ENCODE measurements around the gene ZNF487.
"Not testable (repeated sequence)": the region's sequence is repeated elsewhere in the genome, so short reads cannot be mapped to it uniquely, and the experiment has no call there.

ZNF487 gene

DNA sequence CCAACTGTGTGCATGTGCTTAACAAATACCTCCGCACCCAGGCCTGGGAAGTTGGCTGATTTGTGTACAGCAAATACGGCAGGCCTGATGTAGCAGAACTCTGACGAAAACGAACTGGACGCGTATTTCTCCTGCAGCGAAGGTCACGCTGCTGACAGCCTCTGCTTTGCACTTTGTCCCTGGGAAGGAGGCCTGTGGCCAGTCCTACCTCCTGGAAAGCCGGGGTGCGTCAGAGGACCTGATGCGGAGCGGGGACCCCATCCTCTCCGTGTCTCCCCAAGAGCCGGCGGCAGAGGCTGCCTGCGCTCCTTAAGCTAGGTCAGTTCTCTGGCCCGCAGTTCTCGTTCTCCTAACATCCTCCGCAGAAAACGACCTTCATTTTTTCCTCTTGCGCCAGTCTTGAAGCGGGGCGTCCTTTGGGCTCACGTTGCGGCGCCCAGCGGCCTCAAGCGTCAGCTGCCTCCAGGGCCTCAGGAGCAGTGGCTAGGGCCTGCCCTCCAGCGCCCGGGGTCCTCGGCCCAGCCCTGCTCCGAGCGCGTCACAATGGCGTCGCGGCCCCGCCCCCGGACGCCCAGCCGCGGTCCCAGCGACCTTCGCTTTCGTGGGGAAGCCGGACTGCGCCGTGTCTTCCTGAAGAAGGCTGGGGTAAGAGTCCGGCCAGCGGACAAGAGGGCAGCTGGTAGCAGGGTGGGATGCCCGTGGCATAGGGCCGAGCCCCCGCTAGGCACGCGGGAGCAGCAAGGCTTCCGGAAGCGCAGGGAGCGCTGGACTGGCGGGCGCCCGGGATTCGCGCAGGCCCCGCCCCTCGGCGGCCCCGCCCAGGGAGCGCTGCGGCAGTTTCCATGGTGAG, at the start of gene ZNF487:
TSS of gene ZNF487 (plus strand) at position 821 of the 850 bp plus-strand sequence. CDS start 38,703 bp downstream, outside the sequence.
- in situ Hi-C loops (cut with MboI; ENCODE audit: low sequenced_read_pairs): no loop called here

DNA sequence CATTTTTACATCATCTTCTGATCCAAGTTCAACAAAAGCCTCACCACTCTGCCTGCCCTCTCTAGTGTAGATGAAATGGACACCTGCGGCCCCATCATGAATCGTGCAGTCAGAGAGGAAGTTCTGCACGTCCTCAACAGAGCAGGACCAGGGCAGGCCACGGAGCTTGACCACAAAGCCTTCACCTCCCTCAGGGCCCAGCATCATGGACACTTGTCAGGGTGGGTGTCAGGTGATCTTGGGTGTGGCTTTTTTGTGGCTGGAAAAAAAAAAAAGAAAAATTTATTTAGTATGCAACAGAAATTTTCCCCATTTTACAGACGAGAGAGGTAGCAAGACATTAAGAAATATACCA, 49.3 kb upstream of the ZNF487 start:
- in situ Hi-C loops (cut with MboI; ENCODE audit: low sequenced_read_pairs): no loop called here

DNA sequence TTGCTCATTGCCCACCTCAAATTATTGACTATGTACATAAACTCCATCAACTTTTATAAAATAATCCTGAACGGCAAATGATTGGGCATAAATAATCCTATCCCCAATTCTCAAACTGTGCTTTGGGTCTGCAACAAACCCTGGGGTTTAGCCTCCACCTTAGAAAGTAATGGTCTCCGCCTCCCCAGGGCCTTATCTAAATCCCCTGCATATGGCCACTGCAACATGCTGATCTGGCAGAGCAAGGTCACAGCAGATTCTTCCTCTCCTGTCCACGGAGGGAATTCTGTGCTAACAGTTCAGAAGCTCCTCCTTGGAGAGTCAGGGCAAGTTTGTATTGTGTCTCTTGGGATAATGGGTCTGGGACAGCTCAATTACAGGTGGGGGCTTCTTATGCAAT, 47.0 kb upstream of the ZNF487 start:
- in situ Hi-C loops (cut with MboI; ENCODE audit: low sequenced_read_pairs): no loop called here

DNA sequence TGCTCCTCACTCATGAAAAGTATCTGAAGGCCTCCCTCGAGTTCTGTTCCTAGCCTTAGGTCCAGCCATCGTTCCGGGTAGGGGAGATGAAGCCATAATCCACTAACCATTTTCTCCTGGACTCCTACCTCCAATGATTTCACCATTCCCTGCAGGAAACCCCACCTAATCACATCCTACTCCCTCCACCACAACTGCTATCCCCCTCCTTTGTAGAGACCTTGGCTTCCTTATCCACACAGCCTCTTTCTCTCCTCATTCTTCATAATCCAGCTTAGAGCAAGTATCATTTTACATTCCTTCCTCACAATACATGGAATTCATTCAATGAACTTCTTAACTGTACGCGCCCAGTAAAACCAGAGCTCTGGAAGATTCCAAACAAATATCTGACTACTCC, 46.6 kb upstream of the ZNF487 start:
- in situ Hi-C loops (cut with MboI; ENCODE audit: low sequenced_read_pairs): no loop called here

DNA sequence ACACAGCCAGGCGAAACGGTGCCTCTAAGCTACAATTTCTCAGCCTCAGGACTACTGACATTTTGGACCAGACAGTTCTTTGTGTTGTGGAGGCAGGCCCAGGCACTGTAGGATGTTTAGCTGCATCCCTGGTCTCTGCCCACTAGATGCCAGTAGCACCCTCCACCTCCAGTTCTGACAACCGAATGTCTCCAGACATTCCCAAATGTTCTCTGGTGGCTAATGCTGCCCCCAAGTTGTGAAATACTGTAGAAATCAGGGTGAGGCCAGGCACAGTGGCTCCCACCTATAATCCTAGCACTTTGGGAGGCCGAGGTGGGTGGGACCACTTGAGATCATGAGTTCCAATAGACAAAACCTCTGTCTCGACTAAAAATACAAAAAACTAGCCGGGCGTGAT, 46.2 kb upstream of the ZNF487 start:
- in situ Hi-C loops (cut with MboI; ENCODE audit: low sequenced_read_pairs): no loop called here

DNA sequence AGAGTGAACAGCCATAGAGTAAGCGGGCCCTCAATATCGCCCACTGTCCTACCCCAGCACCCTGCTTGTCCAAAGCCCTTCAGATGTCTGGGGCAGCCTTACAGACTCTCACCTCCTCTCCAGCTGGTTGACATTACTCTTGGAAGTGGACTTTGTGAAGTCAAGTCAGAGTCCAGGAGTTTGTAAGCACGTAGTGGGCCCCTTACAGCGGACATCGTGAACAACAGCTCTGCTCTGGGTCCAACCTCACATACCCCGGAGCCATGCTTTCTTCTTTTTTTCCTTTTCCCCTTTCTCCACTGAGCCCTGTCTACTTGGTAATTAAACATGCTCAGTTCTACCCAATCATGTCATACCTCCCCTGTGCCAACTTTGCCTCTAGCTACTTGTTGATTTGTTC, 45.4 kb upstream of the ZNF487 start:
- in situ Hi-C loops (cut with MboI; ENCODE audit: low sequenced_read_pairs): no loop called here

DNA sequence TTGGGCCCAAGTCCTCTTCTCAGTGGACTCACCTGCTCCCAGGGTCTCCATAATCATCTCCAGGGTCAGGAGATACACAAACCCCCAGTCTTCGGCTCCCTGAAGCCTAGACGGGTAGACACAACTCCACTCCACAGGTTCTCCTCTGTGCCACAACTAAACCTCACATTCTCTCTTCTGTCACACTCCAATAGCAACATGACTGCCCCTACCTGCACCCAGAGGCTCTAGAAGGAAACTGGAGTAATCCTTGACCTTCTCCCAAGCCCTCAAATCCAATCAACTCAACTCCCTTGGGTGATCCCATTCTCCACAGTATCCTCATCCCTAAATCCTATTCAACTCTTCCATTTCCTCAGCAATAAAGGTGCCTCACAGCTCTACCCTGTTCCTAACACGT, 44.2 kb upstream of the ZNF487 start:
- in situ Hi-C loops (cut with MboI; ENCODE audit: low sequenced_read_pairs): no loop called here

DNA sequence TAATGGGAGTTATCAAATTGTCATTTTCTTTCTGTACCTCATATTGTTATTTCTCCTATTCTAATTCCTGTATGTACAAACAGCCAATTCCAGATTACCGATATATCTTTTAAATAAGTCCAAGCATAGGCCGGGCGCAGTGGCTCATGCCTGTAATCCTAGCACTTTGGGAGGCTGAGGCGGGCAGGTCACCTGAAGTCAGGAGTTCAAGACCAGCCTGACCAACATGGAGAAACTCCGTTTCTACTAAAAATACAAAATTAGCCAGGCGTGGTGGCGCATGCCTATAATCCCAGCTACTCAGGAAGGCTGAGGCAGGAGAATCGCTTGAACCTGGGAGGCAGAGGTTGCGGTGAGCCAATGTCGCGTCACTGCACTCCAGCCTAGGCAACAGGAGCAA, 43.7 kb upstream of the ZNF487 start:
- in situ Hi-C loops (cut with MboI; ENCODE audit: low sequenced_read_pairs): not testable (repeated sequence)

DNA sequence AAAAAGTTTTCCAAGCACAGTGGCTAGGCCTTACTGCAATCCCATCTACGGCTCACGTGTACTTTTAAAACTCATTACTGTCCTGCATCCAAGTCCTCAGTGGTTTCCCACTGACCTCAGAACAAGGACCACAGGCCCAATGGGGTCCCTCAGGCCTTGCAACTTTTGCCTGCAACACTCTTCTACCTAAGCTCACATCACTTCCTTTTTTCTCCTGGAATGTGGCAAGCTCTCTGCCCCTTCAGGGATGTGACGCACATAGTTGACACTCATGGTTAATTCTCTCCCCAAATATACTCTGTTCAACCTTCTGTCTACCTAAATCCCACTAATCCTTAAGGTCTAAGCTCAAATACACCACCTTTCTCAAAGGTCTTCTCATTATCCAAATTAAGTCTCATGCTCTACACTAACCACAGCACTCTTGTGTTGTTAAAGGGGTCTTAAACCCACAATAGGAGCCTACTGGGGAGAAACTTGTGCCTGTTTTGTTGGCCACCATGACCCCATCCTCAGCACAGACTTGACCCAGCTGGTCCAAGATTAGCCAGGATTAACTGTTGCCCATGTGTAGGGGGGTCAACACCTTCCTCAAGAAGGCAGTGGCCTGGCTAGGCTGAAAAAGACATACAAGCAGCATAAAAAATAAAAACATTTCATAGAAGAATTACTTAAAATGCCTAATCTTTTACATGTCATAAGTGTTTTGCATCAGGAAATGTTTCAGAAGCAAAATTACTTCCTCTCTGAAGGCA, 43.1 kb upstream of the ZNF487 start:
- in situ Hi-C loops (cut with MboI; ENCODE audit: low sequenced_read_pairs): no loop called here

DNA sequence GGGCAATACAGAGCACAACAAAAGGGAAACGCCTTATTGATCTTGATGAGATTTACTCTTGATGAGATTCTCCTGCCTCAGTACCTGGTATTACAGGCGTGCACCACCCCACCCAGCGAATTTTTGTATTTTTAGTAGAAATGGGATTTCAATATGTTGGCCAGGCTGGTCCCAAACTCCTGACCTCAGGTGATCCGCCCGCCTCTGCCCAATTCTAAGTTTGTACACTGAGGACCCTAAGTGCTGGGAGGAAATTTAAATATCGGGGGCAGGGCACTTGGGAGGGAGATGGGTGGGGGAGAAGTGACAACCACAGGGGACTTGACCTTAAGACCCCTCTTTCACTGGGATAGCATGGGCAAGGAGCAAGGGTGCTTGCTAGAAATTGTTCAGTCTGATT, 42.0 kb upstream of the ZNF487 start:
- in situ Hi-C loops (cut with MboI; ENCODE audit: low sequenced_read_pairs): no loop called here

DNA sequence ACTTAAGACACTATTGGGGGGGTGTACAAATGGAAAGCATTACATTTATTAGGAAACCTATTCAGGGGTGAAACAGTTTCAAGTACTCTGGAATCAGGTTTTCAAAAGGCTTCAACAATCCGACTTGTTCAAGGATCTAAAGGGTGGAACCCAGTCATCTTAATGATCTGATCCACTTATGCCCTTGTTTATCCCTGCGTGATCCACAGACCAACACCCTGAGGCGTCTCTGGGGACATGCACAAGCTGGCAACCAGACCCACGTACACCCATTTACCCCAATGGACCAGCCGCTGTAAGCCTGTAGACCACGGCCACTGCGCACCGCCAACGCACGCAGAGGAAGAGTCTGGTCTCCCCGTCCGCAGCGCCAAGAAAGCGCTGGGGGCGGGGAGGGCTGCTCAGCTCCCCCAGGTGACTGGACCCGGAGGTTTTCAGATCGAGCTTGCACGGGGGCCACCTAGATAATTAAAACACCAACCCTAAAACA, 41.3 kb upstream of the ZNF487 start:
- in situ Hi-C loops (cut with MboI; ENCODE audit: low sequenced_read_pairs): no loop called here

DNA sequence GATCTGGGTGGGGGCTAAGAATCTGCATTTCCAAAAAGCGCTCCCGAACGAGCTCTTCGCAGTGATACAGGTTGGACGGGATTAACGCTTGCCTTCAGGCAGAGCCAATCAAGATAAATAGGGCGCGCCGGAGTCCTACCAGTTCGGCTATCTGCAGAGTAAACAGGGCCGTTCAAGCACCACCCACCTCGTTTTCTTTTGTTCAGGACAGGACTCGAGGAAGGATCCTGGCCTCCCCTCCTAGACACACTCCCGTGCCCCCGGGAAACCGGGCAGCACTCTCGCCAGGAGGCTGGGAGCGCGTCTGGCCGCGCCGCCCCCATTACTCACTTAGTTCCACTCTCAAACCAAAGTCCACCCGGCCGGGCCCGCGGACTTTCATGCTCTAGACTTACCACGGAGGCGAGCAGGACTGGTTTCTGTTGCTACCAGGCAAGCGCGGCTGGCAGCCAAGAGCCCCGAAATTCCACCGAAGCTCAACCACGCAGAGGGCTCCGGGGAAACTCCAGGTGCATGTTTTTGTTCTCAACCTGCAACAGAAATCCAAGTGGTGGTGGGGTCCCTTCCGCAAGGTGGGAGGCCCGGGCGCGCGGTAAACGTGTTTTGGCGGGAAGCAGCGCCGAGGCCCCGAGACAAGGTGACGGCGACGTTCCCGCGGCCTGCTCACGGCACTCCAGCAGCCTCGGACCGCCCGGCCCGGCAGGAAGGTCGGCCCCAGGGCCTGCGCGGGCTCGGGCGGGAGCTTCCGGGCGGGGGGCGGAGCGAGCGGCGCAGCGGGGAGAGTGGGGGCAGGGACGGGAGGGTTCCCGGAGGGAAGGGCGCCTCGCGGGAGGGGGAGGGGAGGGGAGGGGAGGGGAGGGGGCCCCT, 40.6 kb upstream of the ZNF487 start:
- in situ Hi-C loops (cut with MboI; ENCODE audit: low sequenced_read_pairs): no loop called here

DNA sequence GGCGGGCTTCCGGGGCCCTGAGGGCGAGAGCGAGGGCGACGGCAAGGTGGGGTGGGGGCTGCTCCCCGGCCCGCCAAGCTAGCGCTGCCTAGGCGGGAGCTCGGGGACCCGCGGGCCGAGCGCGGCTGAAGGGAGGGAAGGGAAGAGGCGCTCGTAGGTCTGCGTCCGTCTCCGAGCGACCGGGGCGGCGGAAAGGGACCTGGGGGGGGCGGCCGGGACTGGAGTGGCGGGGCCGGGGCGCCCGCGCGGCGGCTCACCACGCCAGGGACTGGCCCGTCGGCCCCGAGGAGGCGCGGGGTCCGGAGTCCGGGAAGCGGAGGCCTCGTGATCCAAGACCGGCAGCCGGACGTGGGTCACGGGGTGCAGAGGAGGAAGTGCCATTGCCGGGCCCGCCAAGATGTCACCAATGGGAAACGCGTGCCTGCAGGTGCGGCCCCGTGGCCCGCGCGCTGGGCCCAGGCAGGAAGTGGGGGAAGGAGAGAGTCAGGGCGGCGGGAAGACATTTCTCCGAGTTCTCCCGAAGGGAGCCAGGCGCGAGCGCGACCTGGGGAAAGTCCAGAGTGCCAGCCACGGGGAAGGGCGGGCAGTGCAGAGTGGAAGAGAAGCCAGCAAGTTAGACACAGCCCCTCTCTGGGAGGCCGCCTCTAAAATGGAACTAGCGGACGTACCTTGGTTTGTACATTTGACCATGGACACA, 39.8 kb upstream of the ZNF487 start:
- in situ Hi-C loops (cut with MboI; ENCODE audit: low sequenced_read_pairs): no loop called here

DNA sequence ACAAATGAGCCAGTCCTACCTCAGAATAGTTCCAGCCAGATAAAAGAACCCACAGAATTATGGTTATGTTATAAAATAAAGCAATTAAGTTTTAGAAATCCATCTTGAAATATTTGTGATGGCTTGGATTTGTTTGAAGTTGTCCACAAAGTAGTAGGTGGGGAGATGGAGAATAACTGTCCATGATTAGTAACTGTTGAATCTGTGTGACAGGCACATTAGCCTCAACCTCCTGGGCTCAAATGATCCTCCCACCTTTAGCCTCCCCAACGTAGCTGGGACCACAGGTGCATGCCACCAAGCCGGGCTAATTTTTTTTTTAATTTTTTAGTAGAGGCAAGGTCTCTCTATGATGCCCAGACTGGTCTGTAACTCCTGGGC, 38.0 kb upstream of the ZNF487 start:
- in situ Hi-C loops (cut with MboI; ENCODE audit: low sequenced_read_pairs): no loop called here

DNA sequence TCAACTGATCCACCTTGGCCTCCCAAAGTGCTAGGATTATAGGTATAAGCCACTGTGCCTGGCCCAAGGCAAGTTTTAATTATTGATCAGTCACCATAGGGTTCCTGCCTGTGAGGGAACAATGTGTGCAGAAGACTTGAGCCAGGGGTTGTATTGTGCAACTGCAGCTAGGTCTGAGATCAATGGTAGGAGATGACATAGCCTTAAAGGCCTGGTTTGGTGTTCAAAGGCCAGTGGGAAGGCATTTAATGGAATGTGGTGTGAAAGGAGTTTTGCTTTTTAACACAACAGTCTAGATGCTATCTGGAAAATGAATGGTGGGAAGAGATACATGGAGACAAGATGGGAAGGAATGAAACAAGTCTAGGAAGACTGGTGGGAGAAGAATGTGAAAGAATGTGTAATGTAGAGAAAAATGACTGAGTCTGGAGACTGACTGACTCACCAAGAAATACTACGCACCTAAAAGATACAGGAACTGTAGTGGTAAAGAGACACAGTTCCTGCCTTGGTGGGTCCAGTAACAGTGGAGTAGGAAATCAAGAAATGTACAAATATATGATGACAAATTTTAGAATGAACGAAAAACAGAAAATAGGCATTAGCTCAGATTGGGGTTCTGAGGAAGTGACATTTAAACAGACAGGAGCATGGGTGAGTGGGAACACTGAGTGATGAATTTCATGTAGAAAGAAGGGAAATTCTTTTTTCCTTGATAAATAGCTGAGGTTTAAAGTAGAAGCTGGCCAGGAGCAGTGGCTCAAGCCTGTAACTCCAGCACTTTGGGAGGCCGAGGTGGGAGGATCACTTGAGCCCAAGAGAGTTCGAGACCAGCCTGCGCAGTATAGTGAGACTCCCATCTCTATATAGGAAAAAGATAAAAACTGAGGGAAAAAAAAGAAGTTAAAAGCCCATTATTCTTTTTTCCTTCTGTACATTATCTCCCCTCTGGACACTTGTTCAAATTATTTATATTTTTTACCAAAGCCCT, 37.3 kb upstream of the ZNF487 start:
- in situ Hi-C loops (cut with MboI; ENCODE audit: low sequenced_read_pairs): no loop called here

DNA sequence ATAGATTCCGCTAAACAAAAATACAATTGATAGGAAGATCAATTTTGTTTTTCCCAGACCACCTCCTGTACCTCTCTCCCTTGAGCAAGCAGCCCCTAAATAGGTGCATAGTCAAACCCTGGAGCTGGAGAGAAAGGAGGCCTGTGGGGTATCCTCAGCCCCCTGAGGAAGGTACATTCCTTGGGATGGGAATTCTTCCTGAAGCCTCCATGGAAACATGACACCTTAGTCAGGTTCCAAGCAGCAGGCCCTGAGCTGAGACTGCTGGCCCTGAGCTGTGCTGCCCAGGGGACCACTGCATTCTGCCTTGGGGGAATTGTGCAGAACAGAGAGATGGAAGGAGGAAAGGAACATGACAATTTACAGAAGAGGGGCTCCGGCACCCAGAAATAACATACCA, 35.3 kb upstream of the ZNF487 start:
- in situ Hi-C loops (cut with MboI; ENCODE audit: low sequenced_read_pairs): no loop called here

DNA sequence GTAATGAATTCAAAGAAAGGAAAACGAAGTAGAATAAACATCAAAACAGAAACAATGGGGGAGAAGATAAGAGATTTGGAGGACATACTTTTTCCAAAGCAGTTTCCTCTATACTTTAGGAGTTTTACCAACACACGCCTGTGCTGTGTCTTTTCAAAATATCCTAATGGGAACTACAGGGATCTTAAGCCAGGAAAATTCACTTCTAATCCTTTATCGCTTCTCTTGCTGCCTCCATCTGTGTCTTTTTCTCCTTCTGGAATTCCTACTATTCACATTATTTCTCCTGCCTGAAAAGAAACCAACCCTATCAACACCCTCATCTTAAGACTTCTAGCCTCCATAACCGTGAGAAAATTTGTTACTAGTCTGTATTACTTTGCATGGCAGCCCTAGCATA, 34.7 kb upstream of the ZNF487 start:
- in situ Hi-C loops (cut with MboI; ENCODE audit: low sequenced_read_pairs): no loop called here

DNA sequence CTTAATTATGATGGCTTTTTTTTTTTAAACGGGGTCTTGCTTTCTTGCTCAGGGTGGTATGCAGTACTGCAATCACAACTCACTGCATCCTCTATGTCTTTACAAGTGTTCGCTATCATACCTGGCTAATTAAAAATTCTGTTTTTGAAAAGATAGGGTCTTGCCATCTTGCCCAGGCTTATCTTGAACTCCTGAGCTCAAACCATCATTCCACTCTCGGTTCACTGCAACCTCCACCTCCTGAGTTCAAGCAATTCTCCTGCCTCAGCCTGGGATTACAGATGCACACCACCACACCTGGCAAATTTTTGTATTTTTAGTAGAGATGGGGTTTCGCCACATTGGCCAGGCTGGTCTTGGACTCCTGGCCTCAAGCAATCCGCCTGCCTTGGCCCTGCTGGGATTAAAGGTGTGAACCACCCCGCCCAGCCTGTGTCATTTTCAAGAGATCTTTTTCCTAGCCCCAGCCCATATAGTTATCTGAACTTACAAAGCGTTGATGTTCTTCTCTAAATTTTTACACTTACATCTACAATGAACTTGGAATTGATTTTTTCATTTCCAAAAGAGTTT, 33.9 kb upstream of the ZNF487 start:
- in situ Hi-C loops (cut with MboI; ENCODE audit: low sequenced_read_pairs): no loop called here

All from hTERT RPE-1 (cell line).